Measurements from ENCODE around the gene SPNS2.

Gene SPNS2

DNA sequence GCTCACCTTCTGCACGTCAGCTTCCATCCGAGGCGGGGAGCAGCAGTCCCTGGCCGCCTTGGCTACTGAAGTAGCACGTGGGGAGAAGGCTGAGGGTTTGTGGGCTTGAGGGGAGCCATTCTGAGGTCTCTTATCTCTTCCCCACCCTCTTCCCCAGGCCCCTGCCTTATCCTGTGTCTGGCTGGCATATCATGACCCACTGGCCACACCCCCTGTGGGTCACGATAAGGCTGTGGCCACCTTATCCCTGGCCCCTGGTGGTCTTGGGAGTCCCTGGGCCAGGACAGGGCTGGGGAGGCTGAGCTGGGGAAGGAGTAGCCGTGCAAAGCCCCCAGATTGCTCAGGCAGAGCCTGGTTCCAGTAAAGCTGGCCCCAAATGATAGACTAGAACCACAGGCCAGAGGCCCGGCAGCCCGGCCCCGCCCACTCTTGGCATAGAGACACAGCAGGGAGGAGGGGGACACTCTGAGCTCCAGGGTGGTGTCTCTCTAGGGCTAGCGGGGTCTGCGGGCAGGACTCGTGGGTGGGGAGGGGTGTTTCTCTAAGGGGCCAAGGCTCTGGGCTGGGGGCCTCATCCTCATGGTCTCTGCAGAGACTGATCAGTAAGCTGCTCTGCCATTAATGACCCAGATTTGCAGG lies 7.6 kb downstream of the SPNS2 start:
- Histone ChIP-seq H3K9ac (ENCODE audit: low read length in 2 of 2) (no peak overlapping the region), H3K27me3 (ENCODE audit: control insufficient read depth in 1 of 2, insufficient read depth in 2 of 2, low read length in 2 of 2) (peaks cover 20 to 34% of the 10 kb centered on the region in 2 donors), H3K9me3 (ENCODE audit: control insufficient read depth in 2 of 2, low read length in 2 of 2) (no peaks in the 10 kb centered on the region), H3K36me3 (ENCODE audit: control insufficient read depth in 2 of 2, insufficient read depth in 2 of 2, low read length in 2 of 2) (no peaks in the 10 kb centered on the region), H3K4me1 (ENCODE audit: control insufficient read depth, insufficient read depth, low read length) (peaks cover 23% of the 10 kb centered on the region), H3K27ac (ENCODE audit: low read length) (no peak overlapping the region), H3K4me3 (ENCODE audit: low read length in 2 of 2) (no peak overlapping the region)

DNA sequence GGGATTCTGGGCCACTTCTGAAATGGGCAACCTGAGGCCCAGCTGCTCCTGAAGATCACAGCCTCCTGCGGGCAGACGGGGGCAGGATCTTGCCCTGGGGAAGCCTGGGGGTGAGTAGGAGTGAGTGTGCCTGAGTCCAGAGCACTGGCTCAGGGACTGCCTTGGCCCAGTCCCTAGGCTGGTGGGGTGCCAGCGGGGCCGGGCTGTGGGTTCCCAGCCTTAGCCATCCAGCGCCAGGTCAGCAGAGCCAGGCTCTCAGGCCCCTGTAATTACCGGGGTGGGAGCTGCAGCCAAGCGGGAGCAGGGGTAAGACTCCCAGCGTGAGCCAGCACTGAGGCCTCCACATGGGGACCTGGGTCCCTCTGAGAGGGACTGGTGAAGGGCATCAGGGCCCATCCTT lies 8.2 kb downstream of the SPNS2 start:
- peaks cover 23% of the 10 kb centered on the region for H3K4me1 ChIP-seq (ENCODE audit: control insufficient read depth, insufficient read depth, low read length)
- H3K36me3 ChIP-seq (ENCODE audit: control insufficient read depth in 2 of 2, insufficient read depth in 2 of 2, low read length in 2 of 2), result no peaks in the 10 kb centered on the region
- H3K4me3 ChIP-seq (ENCODE audit: low read length in 2 of 2), result no peak overlapping the region
- H3K9me3 ChIP-seq (ENCODE audit: control insufficient read depth in 2 of 2, low read length in 2 of 2), result no peaks in the 10 kb centered on the region
- H3K9ac ChIP-seq (ENCODE audit: low read length in 2 of 2), result no peak overlapping the region
- H3K27ac ChIP-seq (ENCODE audit: low read length), result no peak overlapping the region
- H3K27me3 ChIP-seq (ENCODE audit: control insufficient read depth in 1 of 2, insufficient read depth in 2 of 2, low read length in 2 of 2), result peaks cover 16 to 31% of the 10 kb centered on the region in 2 donors

DNA sequence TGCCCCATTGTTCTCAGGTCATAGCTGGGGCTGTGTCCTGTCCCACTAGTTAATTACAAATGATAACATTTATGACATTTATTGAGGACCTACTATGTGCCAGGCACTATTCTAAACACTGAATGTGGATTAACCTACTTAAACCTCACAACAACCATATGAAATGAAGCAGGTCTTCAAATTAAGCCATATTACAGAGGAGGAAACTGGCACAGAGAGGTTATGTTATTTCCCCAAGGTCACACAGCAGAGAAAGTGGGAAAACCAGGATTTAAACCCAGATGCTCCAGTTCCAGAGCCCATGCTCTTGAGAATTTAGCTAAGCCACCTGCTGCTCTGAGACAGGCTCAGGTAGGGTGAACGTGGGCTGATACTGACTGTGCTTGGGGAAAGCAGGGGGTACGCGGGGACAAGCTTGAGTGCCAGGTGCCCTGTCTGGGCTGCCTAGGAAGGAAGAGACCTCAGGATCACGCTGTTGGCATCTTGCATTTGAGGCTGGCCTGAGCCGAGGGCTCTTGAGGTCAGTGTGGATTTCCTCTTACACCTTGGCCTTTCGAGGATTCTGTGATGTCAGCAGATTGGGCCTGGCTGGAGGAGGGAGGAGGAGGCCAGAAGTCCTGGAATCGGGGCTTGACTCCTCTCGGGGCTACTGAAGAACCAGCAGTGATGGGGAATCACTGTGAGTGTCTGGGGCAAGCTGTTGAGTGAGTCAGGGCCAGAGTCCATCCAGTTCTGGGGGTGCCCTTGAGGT lies 8.9 kb downstream of the SPNS2 start:
- H3K9me3 ChIP-seq (ENCODE audit: control insufficient read depth in 2 of 2, low read length in 2 of 2), result no peaks in the 10 kb centered on the region
- no peak overlapping the region for H3K4me3 ChIP-seq (ENCODE audit: low read length in 2 of 2)
- H3K36me3 ChIP-seq (ENCODE audit: control insufficient read depth in 2 of 2, insufficient read depth in 2 of 2, low read length in 2 of 2), result no peaks in the 10 kb centered on the region
- H3K4me1 ChIP-seq (ENCODE audit: control insufficient read depth, insufficient read depth, low read length), result peaks cover 23% of the 10 kb centered on the region
- H3K9ac ChIP-seq (ENCODE audit: low read length in 2 of 2), result no peak overlapping the region
- peaks cover 12 to 29% of the 10 kb centered on the region in 2 donors for H3K27me3 ChIP-seq (ENCODE audit: control insufficient read depth in 1 of 2, insufficient read depth in 2 of 2, low read length in 2 of 2)
- no peak overlapping the region for H3K27ac ChIP-seq (ENCODE audit: low read length)

DNA sequence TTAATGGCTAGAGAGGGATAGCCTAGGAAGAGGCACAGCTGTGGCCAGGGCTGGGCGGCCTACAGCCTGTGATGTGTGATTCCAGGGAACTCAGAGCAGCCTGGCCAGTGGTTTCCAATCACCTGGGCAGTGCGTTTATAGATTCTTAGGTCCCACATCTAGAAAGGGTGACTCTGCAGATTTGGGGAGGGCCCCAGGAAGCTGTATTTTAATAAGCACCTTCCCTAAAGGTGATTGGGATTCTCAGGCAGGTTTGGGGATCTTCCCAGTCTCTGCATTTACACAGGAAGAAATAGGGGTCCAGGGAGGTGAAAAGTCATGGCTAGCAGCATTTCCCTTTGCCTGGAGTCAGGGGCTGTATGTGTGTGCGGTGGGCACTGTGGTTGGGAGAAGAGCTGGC lies 9.5 kb downstream of the SPNS2 start:
- no peaks in the 10 kb centered on the region for H3K9me3 ChIP-seq (ENCODE audit: control insufficient read depth in 2 of 2, low read length in 2 of 2)
- peaks cover 6 to 22% of the 10 kb centered on the region in 2 donors for H3K27me3 ChIP-seq (ENCODE audit: control insufficient read depth in 1 of 2, insufficient read depth in 2 of 2, low read length in 2 of 2)
- H3K36me3 ChIP-seq (ENCODE audit: control insufficient read depth in 2 of 2, insufficient read depth in 2 of 2, low read length in 2 of 2), result no peaks in the 10 kb centered on the region
- no peak overlapping the region for H3K9ac ChIP-seq (ENCODE audit: low read length in 2 of 2)
- peaks cover 23% of the 10 kb centered on the region for H3K4me1 ChIP-seq (ENCODE audit: control insufficient read depth, insufficient read depth, low read length)
- no peak overlapping the region for H3K4me3 ChIP-seq (ENCODE audit: low read length in 2 of 2)
- H3K27ac ChIP-seq (ENCODE audit: low read length), result no peak overlapping the region

DNA sequence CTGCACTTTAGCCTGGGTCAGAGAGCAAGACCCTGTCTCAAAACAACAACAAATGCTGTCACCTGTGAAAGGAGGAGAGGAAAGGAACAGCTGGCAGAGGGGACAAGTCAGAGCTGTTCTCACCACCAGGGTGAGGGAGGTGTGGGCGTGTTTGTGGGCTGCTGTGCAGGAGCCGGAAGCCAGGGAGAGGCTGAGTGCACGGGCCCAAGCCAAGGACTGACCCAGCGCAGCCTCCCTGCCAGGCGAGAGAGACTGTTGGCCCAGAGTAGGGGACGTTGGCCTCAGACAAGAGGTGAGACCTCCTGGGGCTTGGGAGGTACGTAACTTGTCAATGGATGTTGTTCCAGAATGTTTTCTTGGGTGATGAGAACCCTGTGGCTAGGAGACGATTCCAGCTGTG lies 10.7 kb downstream of the SPNS2 start:
- Histone ChIP-seq H3K4me1 (ENCODE audit: control insufficient read depth, insufficient read depth, low read length) (peaks cover 20% of the 10 kb centered on the region), H3K4me3 (ENCODE audit: low read length in 2 of 2) (no peak overlapping the region), H3K9me3 (ENCODE audit: control insufficient read depth in 2 of 2, low read length in 2 of 2) (no peaks in the 10 kb centered on the region), H3K27ac (ENCODE audit: low read length) (no peak overlapping the region), H3K36me3 (ENCODE audit: control insufficient read depth in 2 of 2, insufficient read depth in 2 of 2, low read length in 2 of 2) (no peaks in the 10 kb centered on the region), H3K27me3 (ENCODE audit: control insufficient read depth in 1 of 2, insufficient read depth in 2 of 2, low read length in 2 of 2) (peaks cover 0 to 13% of the 10 kb centered on the region in 2 donors), H3K9ac (ENCODE audit: low read length in 2 of 2) (no peak overlapping the region)

DNA sequence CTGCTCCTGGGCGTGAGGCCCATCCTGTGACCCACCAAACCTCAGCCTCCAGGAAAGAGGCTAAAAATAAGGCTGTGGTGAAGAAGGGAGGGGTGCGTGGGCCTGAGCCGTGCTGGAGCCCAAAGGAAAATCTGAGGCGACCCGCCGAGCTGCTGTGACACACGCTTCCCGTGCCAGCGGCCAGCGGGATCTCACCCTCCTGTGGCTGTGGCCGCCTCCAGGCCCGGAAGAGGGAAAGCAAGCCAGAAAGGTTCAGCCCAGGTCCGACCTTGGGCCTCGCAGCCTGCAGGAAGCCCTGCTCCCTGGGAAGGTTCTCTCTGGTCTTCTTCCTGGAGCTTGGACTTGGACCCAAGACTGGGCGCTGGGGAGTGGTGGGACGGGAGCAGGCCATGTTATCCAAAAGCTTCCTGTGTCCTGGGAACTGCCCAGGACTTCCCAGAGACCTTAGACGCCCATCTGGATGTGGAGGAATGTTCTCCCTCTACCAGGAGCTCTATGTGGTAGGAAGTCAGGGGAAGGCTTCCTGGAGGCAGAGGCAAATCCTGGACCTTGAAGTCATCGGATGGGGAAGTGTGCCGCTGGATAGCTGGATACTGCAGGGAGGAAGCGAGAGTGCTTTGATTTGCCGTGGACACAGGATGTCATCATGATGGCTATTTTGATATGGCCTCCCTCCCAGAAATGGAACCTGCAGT lies 11.4 kb downstream of the SPNS2 start:
- Histone ChIP-seq H3K36me3 (ENCODE audit: control insufficient read depth in 2 of 2, insufficient read depth in 2 of 2, low read length in 2 of 2) (no peaks in the 10 kb centered on the region), H3K27ac (ENCODE audit: low read length) (no peak overlapping the region), H3K4me3 (ENCODE audit: low read length in 2 of 2) (no peak overlapping the region), H3K27me3 (ENCODE audit: control insufficient read depth in 1 of 2, insufficient read depth in 2 of 2, low read length in 2 of 2) (peaks cover 0 to 11% of the 10 kb centered on the region in 2 donors), H3K9me3 (ENCODE audit: control insufficient read depth in 2 of 2, low read length in 2 of 2) (no peaks in the 10 kb centered on the region), H3K9ac (ENCODE audit: low read length in 2 of 2) (no peak overlapping the region), H3K4me1 (ENCODE audit: control insufficient read depth, insufficient read depth, low read length) (peaks cover 20% of the 10 kb centered on the region)

DNA sequence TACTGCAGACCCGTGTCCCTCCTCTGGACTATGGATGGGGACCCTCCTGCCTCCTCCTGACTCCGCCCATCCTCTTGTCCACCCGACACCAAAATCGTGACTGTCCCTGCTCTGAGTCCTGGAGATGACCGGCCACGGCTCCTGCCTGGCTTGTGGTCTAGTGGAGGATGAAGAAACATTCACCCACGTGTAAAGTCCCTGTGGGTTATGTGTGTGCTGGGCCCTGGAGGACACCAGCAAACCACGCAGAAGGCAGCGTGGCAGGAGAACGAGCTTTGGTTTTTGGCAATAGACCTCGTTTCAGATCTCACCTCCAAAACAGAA lies 11.9 kb downstream of the SPNS2 start:
- no peak overlapping the region for H3K27ac ChIP-seq (ENCODE audit: low read length)
- peaks cover 15% of the 10 kb centered on the region for H3K4me1 ChIP-seq (ENCODE audit: control insufficient read depth, insufficient read depth, low read length)
- no peaks in the 10 kb centered on the region for H3K36me3 ChIP-seq (ENCODE audit: control insufficient read depth in 2 of 2, insufficient read depth in 2 of 2, low read length in 2 of 2)
- H3K4me3 ChIP-seq (ENCODE audit: low read length in 2 of 2), result no peak overlapping the region
- H3K9ac ChIP-seq (ENCODE audit: low read length in 2 of 2), result no peak overlapping the region
- H3K27me3 ChIP-seq (ENCODE audit: control insufficient read depth in 1 of 2, insufficient read depth in 2 of 2, low read length in 2 of 2), result peaks cover 0 to 8% of the 10 kb centered on the region in 2 donors
- H3K9me3 ChIP-seq (ENCODE audit: control insufficient read depth in 2 of 2, low read length in 2 of 2), result no peaks in the 10 kb centered on the region

DNA sequence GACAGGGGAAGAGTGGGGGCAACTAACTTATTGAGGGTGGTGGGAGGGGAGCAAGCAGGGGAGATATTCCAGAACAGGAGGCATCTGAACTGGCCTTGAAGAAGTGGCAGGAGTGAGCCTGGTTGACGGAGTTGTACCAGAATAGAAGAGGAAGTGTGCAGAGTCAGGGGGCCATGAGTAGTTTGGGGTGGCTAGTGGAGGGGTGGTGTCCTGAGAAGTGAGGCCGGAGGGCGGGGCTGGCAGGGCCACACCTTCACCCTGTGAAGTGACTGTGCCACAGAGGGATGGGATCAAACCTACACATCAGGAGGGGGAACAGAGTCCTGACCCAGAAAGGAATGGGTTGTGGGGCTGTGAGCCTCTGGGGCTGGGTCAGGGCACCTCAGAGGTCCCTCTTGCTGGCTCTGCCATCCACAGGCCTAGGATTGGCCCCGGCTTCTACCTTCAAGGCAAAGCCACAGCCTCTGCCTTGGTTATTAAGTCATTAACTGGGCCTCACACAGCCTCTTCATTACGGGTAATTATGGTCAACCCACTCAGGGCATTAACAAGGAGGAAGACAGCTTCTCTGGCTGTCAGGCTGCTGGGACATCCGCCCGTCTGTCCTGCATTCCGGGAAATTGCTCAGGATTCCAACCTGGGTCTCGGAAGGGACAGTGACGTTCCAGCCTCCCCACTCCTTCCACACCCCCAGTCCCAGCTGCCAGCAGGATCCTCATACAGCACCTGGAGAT lies 12.7 kb downstream of the SPNS2 start:
- no peak overlapping the region for H3K27ac ChIP-seq (ENCODE audit: low read length)

DNA sequence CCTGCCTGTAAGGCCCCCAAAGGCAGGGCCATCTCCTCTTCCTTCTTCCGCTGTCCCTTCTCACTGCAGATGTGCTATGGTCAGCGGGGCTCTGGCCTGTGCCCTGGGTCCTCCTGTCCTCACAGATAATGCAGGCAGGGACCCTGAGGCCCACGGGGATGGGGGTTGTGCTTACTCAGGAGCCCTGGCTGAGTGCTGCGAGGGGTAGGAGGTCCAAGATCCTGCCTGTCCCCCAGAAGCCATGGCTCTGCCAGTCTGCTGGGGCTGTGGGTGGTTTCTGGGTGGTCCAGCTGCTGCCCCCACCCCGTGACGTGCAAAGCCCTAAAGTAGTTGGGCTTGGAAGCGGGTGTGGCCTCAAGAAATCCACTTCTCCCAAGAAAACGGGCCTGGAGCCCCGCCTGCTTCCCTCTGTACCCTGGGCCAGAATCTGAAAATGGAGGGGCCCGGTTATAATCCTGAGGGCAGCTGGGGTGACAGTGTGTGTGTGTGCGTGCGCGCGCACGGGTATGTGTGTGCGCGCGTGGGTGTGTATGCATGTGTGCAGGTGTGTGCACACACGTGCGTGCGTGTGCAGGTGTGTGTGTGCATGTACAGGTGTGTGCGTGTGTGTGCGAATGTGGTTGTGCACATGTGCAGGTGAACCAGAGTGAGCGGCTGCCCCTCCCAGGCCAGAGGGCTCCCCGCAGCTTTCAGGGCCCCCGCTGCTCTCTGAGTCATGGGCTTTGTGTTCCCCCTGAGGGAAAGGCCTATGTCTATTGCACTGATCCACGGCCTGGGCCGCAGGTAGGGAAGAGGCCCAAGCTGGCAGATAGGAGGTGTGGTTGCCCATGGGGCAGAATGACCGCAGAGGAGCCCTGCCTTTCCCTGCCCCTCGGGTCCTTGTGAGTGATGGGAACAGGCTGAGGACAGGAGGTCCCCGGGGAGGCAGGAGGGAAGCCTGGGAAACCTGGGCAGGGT lies 13.8 kb downstream of the SPNS2 start:
- Histone ChIP-seq H3K4me1 (ENCODE audit: control insufficient read depth, insufficient read depth, low read length) (peaks cover 13% of the 10 kb centered on the region), H3K4me3 (ENCODE audit: low read length in 2 of 2) (no peak overlapping the region), H3K27me3 (ENCODE audit: control insufficient read depth in 1 of 2, insufficient read depth in 2 of 2, low read length in 2 of 2) (peaks cover 0 to 4% of the 10 kb centered on the region in 2 donors), H3K27ac (ENCODE audit: low read length) (no peak overlapping the region), H3K9ac (ENCODE audit: low read length in 2 of 2) (no peak overlapping the region), H3K36me3 (ENCODE audit: control insufficient read depth in 2 of 2, insufficient read depth in 2 of 2, low read length in 2 of 2) (no peaks in the 10 kb centered on the region), H3K9me3 (ENCODE audit: control insufficient read depth in 2 of 2, low read length in 2 of 2) (no peaks in the 10 kb centered on the region)

More for the DNA sequence above, 12.7 kb downstream of the SPNS2 start:
- Histone ChIP-seq H3K36me3 (ENCODE audit: control insufficient read depth in 2 of 2, insufficient read depth in 2 of 2, low read length in 2 of 2) (no peaks in the 10 kb centered on the region), H3K4me3 (ENCODE audit: low read length in 2 of 2) (no peak overlapping the region), H3K9me3 (ENCODE audit: control insufficient read depth in 2 of 2, low read length in 2 of 2) (no peaks in the 10 kb centered on the region), H3K4me1 (ENCODE audit: control insufficient read depth, insufficient read depth, low read length) (peaks cover 12% of the 10 kb centered on the region), H3K27me3 (ENCODE audit: control insufficient read depth in 1 of 2, insufficient read depth in 2 of 2, low read length in 2 of 2) (peaks cover 0 to 4% of the 10 kb centered on the region in 2 donors), H3K9ac (ENCODE audit: low read length in 2 of 2) (no peak overlapping the region)
